Measurements from ENCODE around the gene TM4SF20. TPM values are rescaled to one million over a fixed set of nuclear protein-coding genes. Genes with fewer than 3 reads are reported as not detected.

The TM4SF20 gene
- polyA plus RNA-seq, 3 donors: not detected

GRCh38 chr2:227320305-227321094 is 58.6 kb downstream of the TM4SF20 start:
- H3K27me3 ChIP-seq (ENCODE audit: control insufficient read depth in 2 of 2, insufficient read depth in 2 of 2, low read length in 2 of 2): peaks cover 0 to 2% of the 10 kb centered on the region in 2 donors
- Mint-ChIP-seq H3K9me3 (peaks cover 15 to 23% (median 19%) of the 10 kb centered on the region in 7 donors), H3K36me3 (peaks cover 4 to 8% of the 10 kb centered on the region in 2 donors), H3K27me3 (ENCODE audit: low read depth in 3 of 3) (peaks cover 6 to 7% (median 6%) of the 10 kb centered on the region in 3 donors), H3K4me1 (peaks cover 7% of the 10 kb centered on the region), H3K27ac (no peak overlapping the region), H3K4me3 (no peak overlapping the region)
- H3K4me2 ChIP-seq (replicated peaks; ENCODE audit: extremely low read depth, low read length, poor library complexity, severe bottlenecking): no peak overlapping the region
- no peak for DNase-seq
- no peak overlapping the region for H3K27ac ChIP-seq (ENCODE audit: low read depth in 1 of 2, low read length in 2 of 2)
- intact Hi-C loops (cut with micrococcal nuclease): no loop called here
- no peak overlapping the region for H2AFZ ChIP-seq (ENCODE audit: insufficient read depth, low read depth, low read length, poor library complexity, severe bottlenecking)
- H3K9me3 ChIP-seq (replicated peaks in 1 of 2; ENCODE audit: control insufficient read depth in 1 of 2, insufficient read depth in 1 of 2, low read length in 2 of 2): peaks cover 0 to 9% of the 10 kb centered on the region in 2 donors
- no peaks in the 10 kb centered on the region for H3K36me3 ChIP-seq (replicated peaks in 1 of 2; ENCODE audit: control insufficient read depth in 1 of 2, insufficient read depth in 2 of 2, low read length in 2 of 2)
- H3K9ac ChIP-seq (ENCODE audit: insufficient read depth, low read length, poor library complexity, severe bottlenecking): no peak overlapping the region
- H4K20me1 ChIP-seq (ENCODE audit: insufficient read depth, low read length): no peaks in the 10 kb centered on the region
- 98% methylated on average over 28 of the region's 33 CpGs for WGBS (ENCODE audit: insufficient coverage)
- no peak overlapping the region for H3K4me3 ChIP-seq (replicated peaks in 1 of 3; ENCODE audit: low read depth in 2 of 3, low read length in 3 of 3)
- peaks cover 6 to 9% of the 10 kb centered on the region in 2 donors for H3K4me1 ChIP-seq (ENCODE audit: control insufficient read depth in 1 of 2, insufficient read depth in 2 of 2, low read length in 2 of 2)
- H3K79me2 ChIP-seq (ENCODE audit: insufficient read depth, low read length): peaks cover 7% of the 10 kb centered on the region
- no peak for TF ChIP-seq CTCF (IDR thresholded peaks at IDR 0.05)

- H3K4me1 Mint-ChIP-seq: no peaks in the 10 kb centered on the region
- H4K20me1 ChIP-seq (ENCODE audit: insufficient read depth, low read length): no peaks in the 10 kb centered on the region
- H3K27ac ChIP-seq (ENCODE audit: low read depth in 1 of 2, low read length in 2 of 2): no peak overlapping the region
- H3K36me3 Mint-ChIP-seq: peaks cover 3 to 7% of the 10 kb centered on the region in 2 donors
- H3K4me3 Mint-ChIP-seq: no peak overlapping the region
- peaks cover 0 to 2% of the 10 kb centered on the region in 2 donors for H3K27me3 ChIP-seq (ENCODE audit: control insufficient read depth in 2 of 2, insufficient read depth in 2 of 2, low read length in 2 of 2)
- no peak overlapping the region for H3K9ac ChIP-seq (ENCODE audit: insufficient read depth, low read length, poor library complexity, severe bottlenecking)
- no peak overlapping the region for H3K4me3 ChIP-seq (replicated peaks in 1 of 3; ENCODE audit: low read depth in 2 of 3, low read length in 3 of 3)
- peaks cover 0 to 9% of the 10 kb centered on the region in 2 donors for H3K9me3 ChIP-seq (replicated peaks in 1 of 2; ENCODE audit: control insufficient read depth in 1 of 2, insufficient read depth in 1 of 2, low read length in 2 of 2)
- H3K36me3 ChIP-seq (replicated peaks in 1 of 2; ENCODE audit: control insufficient read depth in 1 of 2, insufficient read depth in 2 of 2, low read length in 2 of 2): no peaks in the 10 kb centered on the region
- H3K27ac Mint-ChIP-seq: no peak overlapping the region
- DNase-seq: no peak
- intact Hi-C loops (cut with micrococcal nuclease): no loop called here
- no peak overlapping the region for H3K4me2 ChIP-seq (replicated peaks; ENCODE audit: extremely low read depth, low read length, poor library complexity, severe bottlenecking)
- peaks cover 4 to 7% (median 6%) of the 10 kb centered on the region in 3 donors for H3K27me3 Mint-ChIP-seq (ENCODE audit: low read depth in 3 of 3)
- no peaks in the 10 kb centered on the region for H3K79me2 ChIP-seq (ENCODE audit: insufficient read depth, low read length)
- H2AFZ ChIP-seq (ENCODE audit: insufficient read depth, low read depth, low read length, poor library complexity, severe bottlenecking): no peak overlapping the region
- TF ChIP-seq CTCF (IDR thresholded peaks at IDR 0.05): no peak
- H3K9me3 Mint-ChIP-seq: peaks cover 13 to 19% (median 16%) of the 10 kb centered on the region in 7 donors
- no peaks in the 10 kb centered on the region for H3K4me1 ChIP-seq (ENCODE audit: control insufficient read depth in 1 of 2, insufficient read depth in 2 of 2, low read length in 2 of 2)
- no CpG with 5 or more reads among the region's 2 CpGs for WGBS (ENCODE audit: insufficient coverage)
Measured at GRCh38 chr2:227317834-227318233, 61.3 kb downstream of the TM4SF20 start.
